Fibroblast of pulmonary artery (primary cell): ENCODE measurements around the gene PRR36.

Experiments used
- DNase-seq: peaks from one replicate; pipeline ENCODE4 v3.0.0-alpha.2; 2010; ENCODE audit warnings: low read depth
- H3K4me3 ChIP-seq: replicated peaks from 2 replicates; pipeline ENCODE4 v1.5.1; 2011; ENCODE audit warnings: low read depth, mild to moderate bottlenecking, control low read depth, low read length, moderate library complexity
- TF ChIP-seq, protein P1 (sequence below): IDR thresholded peaks from 2 replicates; pipeline ENCODE4 v1.5.1; 2011; ENCODE audit warnings: mild to moderate bottlenecking, control low read depth, low read length, inconsistent platforms; ENCODE audit errors: missing control alignments

Gene PRR36

DNA sequence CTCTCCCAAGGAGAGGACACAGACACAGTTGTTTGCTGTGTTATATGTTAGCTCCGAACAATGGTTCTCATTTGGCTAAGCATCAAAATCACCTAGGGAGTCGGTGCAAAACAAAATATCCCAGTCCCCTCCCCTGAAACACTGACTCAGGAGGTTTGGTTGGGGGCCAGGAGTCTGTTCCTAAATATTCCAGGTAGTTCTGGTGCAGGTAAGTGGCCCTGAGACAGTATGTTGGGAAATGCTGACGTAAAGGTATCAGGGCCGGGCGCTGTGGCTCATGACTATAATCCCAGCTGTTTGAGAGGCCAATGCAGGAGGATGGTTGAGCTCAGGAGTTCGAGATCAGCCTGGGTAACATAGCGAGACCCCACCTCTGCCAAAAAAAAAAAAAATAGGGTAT is 27.1 kb upstream of the PRR36 start:
- no peak for DNase-seq
- TF ChIP-seq, protein P1, sequence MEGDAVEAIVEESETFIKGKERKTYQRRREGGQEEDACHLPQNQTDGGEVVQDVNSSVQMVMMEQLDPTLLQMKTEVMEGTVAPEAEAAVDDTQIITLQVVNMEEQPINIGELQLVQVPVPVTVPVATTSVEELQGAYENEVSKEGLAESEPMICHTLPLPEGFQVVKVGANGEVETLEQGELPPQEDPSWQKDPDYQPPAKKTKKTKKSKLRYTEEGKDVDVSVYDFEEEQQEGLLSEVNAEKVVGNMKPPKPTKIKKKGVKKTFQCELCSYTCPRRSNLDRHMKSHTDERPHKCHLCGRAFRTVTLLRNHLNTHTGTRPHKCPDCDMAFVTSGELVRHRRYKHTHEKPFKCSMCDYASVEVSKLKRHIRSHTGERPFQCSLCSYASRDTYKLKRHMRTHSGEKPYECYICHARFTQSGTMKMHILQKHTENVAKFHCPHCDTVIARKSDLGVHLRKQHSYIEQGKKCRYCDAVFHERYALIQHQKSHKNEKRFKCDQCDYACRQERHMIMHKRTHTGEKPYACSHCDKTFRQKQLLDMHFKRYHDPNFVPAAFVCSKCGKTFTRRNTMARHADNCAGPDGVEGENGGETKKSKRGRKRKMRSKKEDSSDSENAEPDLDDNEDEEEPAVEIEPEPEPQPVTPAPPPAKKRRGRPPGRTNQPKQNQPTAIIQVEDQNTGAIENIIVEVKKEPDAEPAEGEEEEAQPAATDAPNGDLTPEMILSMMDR, result no peak

DNA sequence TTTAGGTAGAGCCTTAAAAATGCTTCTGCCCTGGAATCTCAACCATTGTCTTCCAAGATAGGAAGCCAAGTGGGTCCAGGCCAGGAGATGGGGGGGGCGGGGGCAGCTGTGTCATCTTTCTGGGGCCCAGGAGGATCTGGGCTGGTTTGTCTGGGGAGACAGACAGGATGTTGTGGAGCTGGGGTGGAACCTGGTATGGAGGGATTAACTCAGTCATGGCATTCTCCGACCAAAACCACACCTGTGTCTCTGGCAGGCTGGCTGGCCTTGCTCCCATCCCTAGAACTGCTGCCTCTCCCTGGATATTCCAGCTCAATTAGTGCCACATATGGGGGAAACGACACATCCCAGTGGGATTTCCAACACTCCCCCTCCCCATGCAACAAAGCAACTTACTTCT is 26.7 kb upstream of the PRR36 start:
- no peak for DNase-seq
- H3K4me3 ChIP-seq, result no peak overlapping the region
- TF ChIP-seq, protein P1, result no peak

More for the DNA sequence above, 27.1 kb upstream of the PRR36 start:
- no peak overlapping the region for H3K4me3 ChIP-seq

DNA sequence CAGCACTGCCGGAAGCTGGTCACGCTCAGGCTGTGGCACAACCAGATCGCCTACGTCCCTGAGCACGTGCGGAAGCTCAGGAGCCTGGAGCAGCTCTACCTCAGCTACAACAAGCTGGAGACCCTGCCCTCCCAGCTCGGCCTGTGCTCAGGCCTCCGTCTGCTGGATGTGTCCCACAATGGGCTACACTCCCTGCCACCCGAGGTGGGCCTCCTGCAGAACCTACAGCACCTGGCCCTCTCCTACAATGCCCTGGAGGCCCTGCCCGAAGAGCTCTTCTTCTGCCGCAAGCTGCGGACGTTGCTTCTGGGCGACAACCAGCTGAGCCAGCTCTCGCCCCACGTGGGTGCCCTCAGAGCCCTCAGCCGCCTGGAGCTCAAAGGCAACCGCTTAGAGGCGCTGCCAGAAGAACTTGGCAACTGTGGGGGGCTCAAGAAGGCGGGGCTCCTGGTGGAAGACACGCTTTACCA is 26.2 kb upstream of the PRR36 start:
- TF ChIP-seq, protein P1, result no peak
- no peak for DNase-seq
- no peak overlapping the region for H3K4me3 ChIP-seq

DNA sequence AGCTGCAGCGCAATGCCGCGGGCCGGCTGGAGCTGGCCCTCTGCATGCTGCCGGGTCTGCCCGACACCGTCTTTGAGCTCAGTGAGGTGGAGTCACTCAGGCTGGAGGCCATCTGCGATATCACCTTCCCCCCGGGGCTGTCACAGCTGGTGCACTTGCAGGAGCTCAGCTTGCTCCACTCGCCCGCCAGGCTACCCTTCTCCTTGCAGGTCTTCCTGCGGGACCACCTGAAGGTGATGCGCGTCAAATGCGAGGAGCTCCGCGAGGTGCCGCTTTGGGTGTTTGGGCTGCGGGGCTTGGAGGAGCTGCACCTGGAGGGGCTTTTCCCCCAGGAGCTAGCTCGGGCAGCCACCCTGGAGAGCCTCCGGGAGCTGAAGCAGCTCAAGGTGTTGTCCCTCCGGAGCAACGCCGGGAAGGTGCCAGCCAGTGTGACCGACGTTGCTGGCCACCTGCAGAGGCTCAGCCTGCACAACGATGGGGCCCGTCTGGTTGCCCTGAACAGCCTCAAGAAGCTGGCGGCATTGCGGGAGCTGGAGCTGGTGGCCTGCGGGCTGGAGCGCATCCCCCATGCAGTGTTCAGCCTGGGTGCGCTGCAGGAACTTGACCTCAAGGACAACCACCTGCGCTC is 25.7 kb upstream of the PRR36 start:
- TF ChIP-seq, protein P1, result no peak
- H3K4me3 ChIP-seq, result no peak overlapping the region
- DNase-seq, result no peak

DNA sequence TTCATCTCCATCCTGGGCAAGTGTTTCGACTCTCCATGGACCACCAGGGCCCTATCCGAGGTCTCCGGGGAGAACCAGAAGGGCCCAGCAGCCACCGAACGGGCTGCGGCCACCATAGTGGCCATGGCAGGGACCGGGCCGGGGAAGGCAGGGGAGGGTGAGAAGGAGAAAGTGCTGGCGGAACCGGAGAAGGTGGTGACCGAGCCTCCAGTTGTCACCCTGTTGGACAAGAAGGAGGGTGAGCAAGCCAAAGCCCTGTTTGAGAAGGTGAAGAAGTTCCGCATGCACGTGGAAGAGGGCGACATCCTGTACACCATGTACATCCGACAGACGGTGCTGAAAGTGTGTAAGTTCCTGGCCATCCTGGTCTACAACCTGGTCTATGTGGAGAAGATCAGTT is 24.8 kb upstream of the PRR36 start:
- TF ChIP-seq, protein P1, result no peak
- H3K4me3 ChIP-seq, result no peak overlapping the region
- DNase-seq, result no peak

DNA sequence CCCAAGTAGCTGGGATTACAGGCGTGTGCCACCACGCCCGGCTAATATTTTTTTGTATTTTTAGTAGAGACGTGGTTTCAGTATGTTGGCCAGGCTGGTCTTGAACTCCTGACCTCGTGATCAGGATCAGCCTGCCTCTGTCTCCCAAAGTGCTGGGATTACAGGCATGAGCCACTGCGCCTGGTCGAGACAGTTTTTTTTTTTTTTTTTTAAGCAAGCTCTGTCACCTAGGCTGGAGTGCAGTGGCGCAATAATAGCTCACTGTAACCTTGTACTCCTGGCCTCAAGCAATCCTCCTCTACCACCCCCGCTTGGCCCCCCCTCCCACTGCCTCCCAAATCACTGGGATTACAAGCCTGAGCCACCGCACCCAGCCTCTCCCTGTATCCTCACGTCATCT is 23.1 kb upstream of the PRR36 start:
- DNase-seq, result no peak
- H3K4me3 ChIP-seq, result no peak overlapping the region
- TF ChIP-seq, protein P1, result no peak

DNA sequence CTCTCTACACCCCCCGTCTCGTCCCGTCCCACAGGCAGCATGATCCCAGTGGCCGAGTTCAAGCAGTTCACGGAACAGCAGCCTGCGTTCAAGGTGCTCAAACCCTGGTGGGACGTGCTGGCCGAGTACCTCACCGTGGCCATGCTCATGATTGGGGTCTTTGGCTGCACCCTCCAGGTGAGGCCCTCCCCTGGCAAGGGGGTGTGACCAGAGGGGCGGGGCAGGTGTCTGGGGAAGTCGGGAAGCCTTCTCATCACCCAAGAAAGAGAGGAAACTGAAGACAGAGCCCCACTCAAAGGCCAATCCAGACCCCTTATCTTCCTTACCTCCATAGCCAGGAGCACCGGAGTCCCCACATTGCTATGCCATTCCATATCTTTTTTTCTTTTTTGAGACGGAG is 21.4 kb upstream of the PRR36 start:
- no peak for DNase-seq
- TF ChIP-seq, protein P1, result no peak
- no peak overlapping the region for H3K4me3 ChIP-seq
